Lung (tissue), 12 donors: Measurements from ENCODE around the gene ZNF579. TPM values are rescaled to one million over a fixed set of nuclear protein-coding genes. Genes with fewer than 3 reads are reported as not detected.

Experiments used
- ATAC-seq: fragments of 200-7000 bp; cut with Tn5 transposase; one replicate; pipeline ENCODE4 v1.9.1; 2020; ENCODE audit warnings: moderate number of reproducible peaks; ENCODE audit not compliant: insufficient read depth, low FRiP score
- DNase-seq, 3 donors: peaks; one replicate each; pipeline ENCODE4 v3.0.0-alpha.2; 2013 to 2017
- H3K27ac ChIP-seq, 2 donors: one replicate each; pipeline ENCODE4 v1.5.1; 2013; ENCODE audit warnings: mild to moderate bottlenecking in 2 of 2, moderate library complexity in 2 of 2, control low read depth in 1 of 2, inconsistent platforms in 1 of 2, low read depth in 1 of 2, low read length in 1 of 2
- H3K27me3 ChIP-seq, 3 donors: one replicate each; pipeline ENCODE4 v1.5.1; 2013; ENCODE audit warnings: low read length in 2 of 3; ENCODE audit not compliant: control insufficient read depth in 3 of 3, insufficient read depth in 3 of 3
- H3K36me3 ChIP-seq, 4 donors: one replicate each; pipeline ENCODE4 v1.5.1; 2013; ENCODE audit warnings: low read length in 4 of 4, mild to moderate bottlenecking in 1 of 4, moderate library complexity in 1 of 4; ENCODE audit not compliant: control insufficient read depth in 4 of 4, insufficient read depth in 4 of 4
- H3K4me1 ChIP-seq, 5 donors: one replicate each; pipeline ENCODE4 v1.5.1; 2013; ENCODE audit warnings: low read length in 5 of 5, mild to moderate bottlenecking in 2 of 5, moderate library complexity in 1 of 5; ENCODE audit not compliant: control insufficient read depth in 5 of 5, insufficient read depth in 5 of 5
- H3K4me3 ChIP-seq: one replicate; pipeline ENCODE4 v1.5.1; 2013; ENCODE audit warnings: mild to moderate bottlenecking, control low read depth, moderate library complexity
- H3K9ac ChIP-seq, 2 donors: one replicate each; pipeline ENCODE4 v1.5.1; 2013; ENCODE audit warnings: low read length in 2 of 2, control low read depth in 1 of 2; ENCODE audit not compliant: insufficient read depth in 1 of 2
- H3K9me3 ChIP-seq, 4 donors: one replicate each; pipeline ENCODE4 v1.5.1; 2013; ENCODE audit warnings: low read length in 3 of 4, mild to moderate bottlenecking in 1 of 4, moderate library complexity in 1 of 4; ENCODE audit not compliant: control insufficient read depth in 4 of 4, insufficient read depth in 3 of 4
- CTCF ChIP-seq: IDR thresholded peaks from 2 replicates; pipeline ENCODE4 v1.5.1; 2012; ENCODE audit warnings: mild to moderate bottlenecking; ENCODE audit errors: control extremely low read depth, extremely low read depth
- WGBS, 2 donors: extraction: QIAGEN DNeasy Blood & Tissue Kit; methylation state at CpG; one replicate each; pipeline ENCODE4 v1.1.7; 2013; 5-methylcytosine and 5-hydroxymethylcytosine counted together
- polyA plus RNA-seq, 2 donors: library from polyadenylated mRNA; stranded (reverse); fragments of 200-250 nt; gene quantifications; one replicate each; pipeline ENCODE4 v1.2.1, GENCODE V29; 2013
- total RNA-seq, 2 donors: library from RNA; depleted of rRNA in 1 of 2; stranded (reverse); fragments of >200 nt in 1 of 2; gene quantifications; one replicate each; pipeline ENCODE4 v1.2.1, GENCODE V29; 2014 to 2021
- donor health status: control.
- donor health status: control.
- donor health status: Bipolar disorder and iron deficiency.
- donor health status: healthy.
- donor health status: DM: yes; HTN: yes; CAD: no.

The ZNF579 gene
- total and polyA plus RNA-seq, 4 donors = 4.3 to 20.8 (median 10.1) TPM

GRCh38 chr19:55539090-55539984, 41.3 kb downstream of the ZNF579 start:
- no peaks in the 10 kb centered on the region for H3K9me3 ChIP-seq
- ATAC-seq (no peak), DNase-seq (no peak)
- H3K9ac ChIP-seq = no peak overlapping the region
- no peak overlapping the region for H3K4me3 ChIP-seq
- no peaks in the 10 kb centered on the region for H3K36me3 ChIP-seq
- H3K27me3 ChIP-seq = no peaks in the 10 kb centered on the region
- no peaks in the 10 kb centered on the region for H3K4me1 ChIP-seq
- 81 to 85% methylated on average over 33 of the region's 33 CpGs for WGBS, 2 donors
- no peak overlapping the region for H3K27ac ChIP-seq
- no peak for TF ChIP-seq CTCF

- 82 to 91% methylated on average over 3 to 5 of the region's 5 CpGs for WGBS, 2 donors
- no peaks in the 10 kb centered on the region for H3K9me3 ChIP-seq
- ATAC-seq = no peak
These were observed 42.5 kb downstream of the ZNF579 start for GRCh38 chr19:55538132-55538531.

GRCh38 chr19:55537741-55538111, 42.9 kb downstream of the ZNF579 start:
- Histone ChIP-seq H3K36me3 (no peaks in the 10 kb centered on the region), H3K4me1 (no peaks in the 10 kb centered on the region), H3K9me3 (no peaks in the 10 kb centered on the region), H3K4me3 (no peak overlapping the region), H3K9ac (no peak overlapping the region), H3K27ac (no peak overlapping the region), H3K27me3 (no peaks in the 10 kb centered on the region)
- no peak for DNase-seq
- 69 to 85% methylated on average over 5 of the region's 5 CpGs for WGBS, 2 donors
- TF ChIP-seq CTCF = no peak
- no peak for ATAC-seq

More at GRCh38 chr19:55538132-55538531, 42.5 kb downstream of the ZNF579 start:
- no peak overlapping the region for H3K9ac ChIP-seq
- H3K4me1 ChIP-seq = no peaks in the 10 kb centered on the region
- TF ChIP-seq CTCF = no peak
- no peak for DNase-seq
- no peaks in the 10 kb centered on the region for H3K27me3 ChIP-seq
- no peaks in the 10 kb centered on the region for H3K36me3 ChIP-seq
- H3K27ac ChIP-seq = no peak overlapping the region
- H3K4me3 ChIP-seq = no peak overlapping the region
